Endometrium (tissue), 2 donors: ENCODE data around the gene TCF7L1.
A peak's percentile ranks its signal among the peaks of the same experiment; 100 is the strongest.
"Not testable (repeated sequence)": the region's sequence is repeated elsewhere in the genome, so short reads cannot be mapped to it uniquely, and the experiment has no call there.

Source experiments
- FAIRE-seq: peaks from 2 replicates; lab custom pipeline; 2012; peaks lifted over from hg19 to GRCh38; lab: Jason Lieb, UNC
- donor health status: control.
- donor health status: control.

TCF7L1 gene

GRCh38 chr2:85133751-85134254 is 611 bp downstream of the TCF7L1 start:
- FAIRE-seq: no peak

DNA sequence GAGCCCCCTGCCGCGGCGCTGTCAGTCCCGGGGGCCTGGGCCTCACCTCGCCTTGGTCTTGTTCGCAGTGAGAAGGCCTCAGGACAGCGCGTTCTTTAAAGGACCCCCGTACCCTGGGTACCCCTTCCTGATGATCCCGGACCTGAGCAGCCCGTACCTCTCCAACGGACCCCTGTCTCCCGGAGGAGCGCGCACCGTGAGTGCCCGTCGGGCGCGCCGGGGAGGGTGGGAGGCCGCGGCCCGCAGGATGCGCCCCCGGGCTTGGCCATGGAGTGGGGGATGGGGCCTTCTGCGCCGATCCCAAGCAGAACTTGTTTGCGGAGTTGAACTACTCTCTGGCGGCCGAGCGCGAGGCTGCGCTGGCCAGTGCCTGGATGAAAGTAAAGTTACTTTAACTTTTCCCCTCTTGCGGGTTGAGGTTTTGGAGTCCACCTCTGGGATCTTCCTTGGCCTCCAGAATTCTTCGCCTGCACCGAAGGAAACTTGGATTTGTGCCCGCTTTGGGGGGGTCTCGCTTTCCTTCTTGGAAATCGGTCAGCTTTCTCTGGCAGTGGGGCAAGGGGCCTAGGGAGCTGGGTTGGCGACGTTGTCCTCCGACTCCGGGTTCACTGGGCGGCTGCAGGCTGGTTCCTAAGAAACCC is 1.2 kb downstream of the TCF7L1 start:
- no peak for FAIRE-seq

- FAIRE-seq: no peak
These were observed 1.9 kb downstream of the TCF7L1 start for GRCh38 chr2:85134896-85135659.

DNA sequence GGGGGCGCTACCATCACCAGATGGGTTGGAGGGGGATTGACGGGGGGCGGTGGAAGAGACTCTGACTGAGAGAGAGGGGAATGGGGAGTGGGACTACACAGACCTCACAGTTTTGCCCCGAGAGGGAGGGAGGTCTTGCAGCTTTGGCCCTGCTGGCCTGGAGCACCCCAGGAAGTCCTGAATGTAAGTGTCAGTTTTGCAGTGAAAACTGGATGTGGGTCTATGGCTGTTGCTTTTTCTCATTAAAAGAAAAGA is 2.4 kb downstream of the TCF7L1 start:
- no peak for FAIRE-seq

GRCh38 chr2:85137156-85137555 is 4.0 kb downstream of the TCF7L1 start:
- FAIRE-seq: no peak

GRCh38 chr2:85143463-85144082 is 10.4 kb downstream of the TCF7L1 start:
- no peak for FAIRE-seq

- no peak for FAIRE-seq
These were observed 12.1 kb downstream of the TCF7L1 start for GRCh38 chr2:85145116-85145820.

GRCh38 chr2:85148190-85148589 is 15.0 kb downstream of the TCF7L1 start:
- no peak for FAIRE-seq

DNA sequence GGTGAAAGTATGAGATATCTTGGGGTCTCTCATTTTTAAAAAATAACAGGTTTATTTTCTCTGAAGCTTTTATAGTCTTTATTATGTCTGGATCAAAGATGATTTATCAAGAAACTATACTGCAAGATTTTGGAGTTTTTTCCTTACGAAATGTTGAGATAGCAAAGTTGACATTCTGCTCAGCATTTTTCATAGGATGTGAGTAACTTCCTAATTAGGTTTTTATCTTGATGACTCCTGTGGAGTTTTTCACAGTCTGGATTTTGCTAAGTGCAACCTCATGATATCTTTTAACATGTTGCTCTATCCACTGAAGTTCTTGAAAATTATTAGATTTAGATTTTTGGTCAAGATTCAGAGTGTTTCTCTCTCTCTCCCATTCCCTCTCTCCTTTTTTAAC is 17.8 kb downstream of the TCF7L1 start:
- no peak for FAIRE-seq

- FAIRE-seq: no peak
These were observed 19.7 kb downstream of the TCF7L1 start for GRCh38 chr2:85152895-85153294.

- no peak for FAIRE-seq
These were observed 21.0 kb downstream of the TCF7L1 start for GRCh38 chr2:85154048-85154753.

DNA sequence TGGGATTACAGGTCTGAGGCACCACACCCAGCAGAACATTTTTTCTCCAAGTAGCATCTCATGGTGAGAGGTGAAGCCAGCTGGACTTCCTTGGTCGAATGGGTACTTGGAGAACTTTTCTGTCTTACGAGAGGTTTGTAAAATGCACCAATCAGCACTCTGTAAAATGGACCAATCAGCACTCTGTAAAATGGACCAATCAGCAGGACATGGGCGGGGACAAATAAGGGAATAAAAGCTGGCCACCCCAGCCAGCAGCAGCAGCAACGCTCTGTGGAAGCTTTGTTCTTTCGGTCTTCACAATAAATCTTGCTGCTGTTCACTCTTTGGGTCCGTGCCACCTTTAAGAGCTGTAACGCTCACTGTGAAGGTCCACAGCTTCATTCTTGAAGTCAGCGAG is 21.9 kb downstream of the TCF7L1 start:
- FAIRE-seq: not testable (repeated sequence)

DNA sequence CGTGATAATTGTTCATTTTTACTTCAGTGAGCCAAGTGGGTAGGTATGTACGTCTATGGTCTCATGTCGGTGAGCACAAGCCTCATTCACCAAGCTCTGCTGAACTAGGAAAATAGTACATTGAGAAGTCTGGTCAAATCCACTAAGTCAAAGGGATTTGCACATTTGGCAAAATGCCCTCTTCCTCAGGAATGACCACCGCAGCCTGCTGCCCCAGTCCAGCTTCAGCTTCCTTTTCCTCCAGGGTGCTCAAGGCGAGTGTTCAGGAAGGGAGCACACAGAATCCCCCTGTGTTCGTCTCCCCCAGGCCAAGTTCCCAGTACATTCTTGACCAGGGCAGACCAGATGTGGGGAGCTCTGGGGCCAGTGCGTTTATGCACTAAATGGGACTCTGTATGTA is 23.0 kb downstream of the TCF7L1 start:
- FAIRE-seq: peak; percentile 12

- FAIRE-seq: no peak
These were observed 23.4 kb downstream of the TCF7L1 start for GRCh38 chr2:85156619-85157018.

GRCh38 chr2:85157345-85157744 is 24.2 kb downstream of the TCF7L1 start:
- FAIRE-seq: no peak

GRCh38 chr2:85158559-85159273 is 25.5 kb downstream of the TCF7L1 start:
- no peak for FAIRE-seq

- no peak for FAIRE-seq
These were observed 26.4 kb downstream of the TCF7L1 start for GRCh38 chr2:85159589-85159988.

GRCh38 chr2:85160966-85161960 is 28.1 kb downstream of the TCF7L1 start:
- FAIRE-seq: no peak

DNA sequence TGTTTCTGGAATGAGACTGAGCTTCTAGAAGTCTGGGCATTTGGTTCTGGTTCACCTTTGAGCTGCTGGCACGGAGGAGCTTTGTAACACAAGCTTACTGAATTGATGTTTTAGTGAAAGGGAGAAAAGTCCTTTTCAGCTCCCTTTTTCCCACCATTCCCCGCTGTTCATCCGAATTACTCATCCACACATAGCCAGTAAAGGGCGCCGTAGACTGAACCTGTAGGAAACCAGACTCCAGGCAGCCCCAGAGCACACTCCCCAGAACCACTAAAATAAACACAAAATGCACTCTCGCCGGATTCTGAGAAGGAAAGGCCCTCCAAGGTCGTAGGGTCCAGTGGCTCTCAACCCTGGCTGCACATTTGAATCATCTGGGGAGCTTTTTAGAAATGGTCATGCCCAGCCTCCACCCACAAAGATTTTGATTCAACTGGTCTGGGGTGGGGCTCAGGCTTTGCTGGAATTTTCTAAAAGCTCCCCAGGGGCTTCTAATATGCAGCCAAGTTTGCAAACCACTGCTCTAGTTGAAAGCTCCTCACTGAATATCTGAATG is 29.6 kb downstream of the TCF7L1 start:
- no peak for FAIRE-seq

GRCh38 chr2:85163675-85164074 is 30.5 kb downstream of the TCF7L1 start:
- no peak for FAIRE-seq
